Activated naive CD4-positive, alpha-beta T cell treated with anti-CD3 and anti-CD28 coated beads for 36 hours (primary cell): ENCODE results near the gene MLLT3. TPM values are rescaled to one million over a fixed set of nuclear protein-coding genes. Genes with fewer than 3 reads are reported as not detected.
A peak's percentile ranks its signal among the peaks of the same experiment; 100 is the strongest.

Experiments
- CTCF ChIA-PET: fragments of 350-600 bp; sonication (Branson Sonifier 250); formaldehyde crosslinking; loops from one replicate; lab custom pipeline; 2021; ENCODE audit warnings: antibody characterized with exemption; lab: Charles Lee
- DNase-seq: peaks from one replicate; pipeline ENCODE4 v3.0.0-alpha.2; 2020
- H3K27ac Mint-ChIP-seq: one replicate; pipeline ENCODE4 v1.8.0; 2021; ENCODE audit warnings: mild to moderate bottlenecking, mixed read lengths
- H3K27me3 Mint-ChIP-seq: one replicate; pipeline ENCODE4 v1.8.0; 2021; ENCODE audit warnings: low read depth, mixed read lengths
- H3K36me3 Mint-ChIP-seq: one replicate; pipeline ENCODE4 v1.8.0; 2021; ENCODE audit warnings: low read depth, mixed read lengths
- H3K4me1 Mint-ChIP-seq: one replicate; pipeline ENCODE4 v1.8.0; 2021; ENCODE audit warnings: low read depth, mixed read lengths
- H3K4me3 Mint-ChIP-seq: one replicate; pipeline ENCODE4 v1.8.0; 2021; ENCODE audit warnings: mild to moderate bottlenecking, moderate library complexity, mixed read lengths
- H3K9me3 Mint-ChIP-seq: one replicate; pipeline ENCODE4 v1.8.0; 2021; ENCODE audit warnings: mixed read lengths
- intact Hi-C: fragments of 100-400 bp; cut with micrococcal nuclease; formaldehyde crosslinking; loops from one replicate; pipeline ENCODE4 v1.15.1; 2023
- total RNA-seq, 2 experiments: library from RNA; stranded (reverse); gene quantifications; one replicate each; pipeline ENCODE4 v1.2.3, GENCODE V29; 2021

MLLT3 gene
- total RNA-seq, 2 experiments from 2014 or later, result 44.3 to 51.4 TPM

DNA sequence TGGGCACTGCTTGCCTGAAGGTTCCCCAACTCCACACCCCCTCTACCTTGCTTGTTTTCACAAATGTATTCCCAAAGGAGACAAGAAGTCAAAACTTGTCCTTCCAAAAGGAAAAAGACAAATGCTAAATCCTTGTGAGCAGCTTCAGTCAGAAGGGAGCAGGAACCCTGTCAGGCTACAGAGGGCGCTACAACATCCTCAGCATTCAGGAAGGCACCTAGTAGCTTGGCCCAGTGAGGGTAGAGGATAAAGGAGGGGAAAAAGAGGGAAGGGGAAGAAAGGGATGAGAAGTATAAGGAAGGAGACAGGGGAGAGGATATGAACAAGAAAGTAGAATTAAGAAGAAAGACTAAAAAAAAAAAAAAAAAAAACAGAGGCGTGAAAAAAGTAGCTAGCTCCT, 97.5 kb downstream of the MLLT3 start:
- Mint-ChIP-seq H3K9me3 (no peaks in the 10 kb centered on the region), H3K36me3 (peaks cover 1% of the 10 kb centered on the region), H3K4me3 (no peak overlapping the region), H3K4me1 (peaks cover 81% of the 10 kb centered on the region), H3K27me3 (no peaks in the 10 kb centered on the region), H3K27ac (no peak overlapping the region)
- intact Hi-C loops, result loop anchor here (2.0 kb wide), 1 partner anchor 416 kb away; no protein-coding TSS in a partner anchor
- CTCF ChIA-PET, result interaction anchor here (0.5 to 1.9 kb wide), 9 partner anchors 9 to 302 kb away, joined by 3 to 11 read pairs (median 3); no protein-coding TSS in a partner anchor
- peak; percentile 64 for DNase-seq

GRCh38 chr9:20518737-20519136, 103.6 kb downstream of the MLLT3 start:
- Mint-ChIP-seq H3K36me3 (peaks cover 1% of the 10 kb centered on the region), H3K27me3 (no peaks in the 10 kb centered on the region), H3K27ac (no peak overlapping the region), H3K4me1 (peaks cover 67% of the 10 kb centered on the region), H3K9me3 (no peaks in the 10 kb centered on the region), H3K4me3 (no peak overlapping the region)
- intact Hi-C loops, result no loop called here
- CTCF ChIA-PET, result no interaction called here
- no peak for DNase-seq

GRCh38 chr9:20513126-20513913, 109.0 kb downstream of the MLLT3 start:
- H3K4me3 Mint-ChIP-seq, result no peak overlapping the region
- no peak overlapping the region for H3K27ac Mint-ChIP-seq
- CTCF ChIA-PET, result no interaction called here
- no peak for DNase-seq
- peaks cover 2% of the 10 kb centered on the region for H3K36me3 Mint-ChIP-seq
- H3K9me3 Mint-ChIP-seq, result peaks cover 1% of the 10 kb centered on the region
- no peaks in the 10 kb centered on the region for H3K27me3 Mint-ChIP-seq
- intact Hi-C loops, result no loop called here
- H3K4me1 Mint-ChIP-seq, result peaks cover 68% of the 10 kb centered on the region

DNA sequence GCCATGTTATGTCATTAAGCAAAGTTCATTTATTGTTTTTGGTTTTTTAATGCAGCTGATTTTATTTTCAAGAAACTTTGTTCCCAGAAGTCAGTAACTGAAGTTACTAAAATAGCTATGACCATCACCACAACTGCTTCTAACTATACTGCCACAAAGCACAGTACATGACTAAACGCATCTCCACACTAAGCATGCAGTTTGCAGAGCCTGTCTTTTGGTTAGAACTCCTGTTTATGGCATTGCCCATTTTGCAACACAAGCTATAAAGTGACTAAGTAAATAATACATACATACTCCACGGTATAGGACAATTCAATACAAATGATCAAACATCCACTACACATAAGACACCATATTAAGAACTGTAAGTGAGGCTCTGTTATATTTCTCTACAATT, 109.7 kb downstream of the MLLT3 start:
- peaks cover 1% of the 10 kb centered on the region for H3K9me3 Mint-ChIP-seq
- H3K36me3 Mint-ChIP-seq, result peaks cover 2% of the 10 kb centered on the region
- no peak overlapping the region for H3K4me3 Mint-ChIP-seq
- H3K4me1 Mint-ChIP-seq, result peaks cover 72% of the 10 kb centered on the region
- H3K27ac Mint-ChIP-seq, result no peak overlapping the region
- CTCF ChIA-PET, result interaction anchor here (1.2 kb wide), 1 partner anchor 12 kb away, joined by 3 read pairs; no protein-coding TSS in a partner anchor
- no peak for DNase-seq
- intact Hi-C loops, result no loop called here
- no peaks in the 10 kb centered on the region for H3K27me3 Mint-ChIP-seq

DNA sequence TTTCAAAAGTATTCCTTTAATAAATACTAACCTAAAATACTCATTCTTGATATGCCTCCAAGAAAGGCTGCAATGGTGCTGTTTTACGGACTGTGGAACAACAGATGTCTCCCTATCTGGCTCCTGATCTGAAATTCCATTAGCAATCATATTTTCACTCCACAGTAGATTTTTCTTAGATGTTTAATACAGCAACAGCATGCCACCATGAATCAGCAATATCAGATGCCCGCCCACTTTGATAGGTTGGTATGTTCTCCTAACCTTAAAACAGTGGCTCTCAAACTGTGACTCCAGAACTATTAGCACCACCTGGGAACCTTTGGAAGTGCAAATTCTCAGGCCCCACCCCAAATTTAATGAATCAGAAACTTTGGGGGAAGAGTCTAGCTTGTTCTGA, 110.2 kb downstream of the MLLT3 start:
- H3K36me3 Mint-ChIP-seq, result peaks cover 2% of the 10 kb centered on the region
- H3K4me1 Mint-ChIP-seq, result peaks cover 75% of the 10 kb centered on the region
- intact Hi-C loops, result no loop called here
- no peaks in the 10 kb centered on the region for H3K27me3 Mint-ChIP-seq
- peaks cover 1% of the 10 kb centered on the region for H3K9me3 Mint-ChIP-seq
- no peak overlapping the region for H3K27ac Mint-ChIP-seq
- DNase-seq, result no peak
- CTCF ChIA-PET, result interaction anchor here (0.6 to 1.2 kb wide), 2 partner anchors 11 to 12 kb away, joined by 3 read pairs; no protein-coding TSS in a partner anchor
- no peak overlapping the region for H3K4me3 Mint-ChIP-seq

GRCh38 chr9:20511686-20512085, 110.6 kb downstream of the MLLT3 start:
- peaks cover 78% of the 10 kb centered on the region for H3K4me1 Mint-ChIP-seq
- peaks cover 1% of the 10 kb centered on the region for H3K9me3 Mint-ChIP-seq
- no peak overlapping the region for H3K4me3 Mint-ChIP-seq
- no peak for DNase-seq
- no peaks in the 10 kb centered on the region for H3K27me3 Mint-ChIP-seq
- no peak overlapping the region for H3K27ac Mint-ChIP-seq
- intact Hi-C loops, result no loop called here
- CTCF ChIA-PET, result interaction anchor here (0.6 to 1.2 kb wide), 2 partner anchors 12 to 13 kb away, joined by 3 read pairs; no protein-coding TSS in a partner anchor
- peaks cover 2% of the 10 kb centered on the region for H3K36me3 Mint-ChIP-seq

- no peak overlapping the region for H3K4me3 Mint-ChIP-seq
- no peak overlapping the region for H3K27ac Mint-ChIP-seq
- peaks cover 2% of the 10 kb centered on the region for H3K36me3 Mint-ChIP-seq
- intact Hi-C loops, result loop anchor here (2.0 to 10.0 kb wide), 5 partner anchors 43 to 525 kb away; partner anchors contain the start of genes HACD4 and MLLT3
- H3K27me3 Mint-ChIP-seq, result no peaks in the 10 kb centered on the region
- H3K9me3 Mint-ChIP-seq, result peaks cover 1% of the 10 kb centered on the region
- CTCF ChIA-PET, result no interaction called here
- H3K4me1 Mint-ChIP-seq, result peaks cover 81% of the 10 kb centered on the region
- DNase-seq, result no peak
Observed at GRCh38 chr9:20509466-20509865, 112.8 kb downstream of the MLLT3 start.

DNA sequence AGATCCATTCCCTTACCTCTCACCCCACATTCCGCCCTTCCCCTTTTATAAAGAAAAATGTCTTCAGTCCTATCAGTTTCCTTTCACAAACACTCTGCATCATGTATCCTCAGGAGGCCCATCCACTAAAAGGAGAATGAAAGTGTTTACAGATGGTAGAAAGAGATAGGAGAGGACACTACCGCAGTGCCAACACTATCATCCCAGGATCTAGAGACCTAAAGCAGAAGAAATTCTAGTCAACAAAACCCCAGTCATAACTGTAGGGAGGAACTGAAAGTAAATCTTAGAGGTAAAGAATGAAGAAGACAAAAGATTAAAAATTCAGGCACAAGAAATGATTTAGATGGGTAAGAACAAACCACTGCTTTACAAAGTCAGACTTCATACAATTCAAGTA, 114.1 kb downstream of the MLLT3 start:
- Mint-ChIP-seq H3K36me3 (peaks cover 2% of the 10 kb centered on the region), H3K4me3 (peak overlapping the region; percentile 40), H3K27me3 (no peaks in the 10 kb centered on the region), H3K27ac (peak overlapping the region; percentile 13), H3K4me1 (peaks cover 80% of the 10 kb centered on the region), H3K9me3 (peaks cover 1% of the 10 kb centered on the region)
- CTCF ChIA-PET, result no interaction called here
- intact Hi-C loops, result loop anchor here (1.0 to 10.0 kb wide), 6 partner anchors 8 to 527 kb away; partner anchors contain the start of genes HACD4 and MLLT3
- DNase-seq, result no peak

GRCh38 chr9:20507431-20507830, 114.9 kb downstream of the MLLT3 start:
- Mint-ChIP-seq H3K4me1 (peaks cover 78% of the 10 kb centered on the region), H3K9me3 (peaks cover 1% of the 10 kb centered on the region), H3K27ac (no peak overlapping the region), H3K4me3 (no peak overlapping the region), H3K27me3 (no peaks in the 10 kb centered on the region), H3K36me3 (peaks cover 2% of the 10 kb centered on the region)
- DNase-seq, result no peak
- CTCF ChIA-PET, result no interaction called here
- intact Hi-C loops, result loop anchor here (5.0 to 10.0 kb wide), 2 partner anchors 115 to 527 kb away; partner anchors contain the start of genes HACD4 and MLLT3

DNA sequence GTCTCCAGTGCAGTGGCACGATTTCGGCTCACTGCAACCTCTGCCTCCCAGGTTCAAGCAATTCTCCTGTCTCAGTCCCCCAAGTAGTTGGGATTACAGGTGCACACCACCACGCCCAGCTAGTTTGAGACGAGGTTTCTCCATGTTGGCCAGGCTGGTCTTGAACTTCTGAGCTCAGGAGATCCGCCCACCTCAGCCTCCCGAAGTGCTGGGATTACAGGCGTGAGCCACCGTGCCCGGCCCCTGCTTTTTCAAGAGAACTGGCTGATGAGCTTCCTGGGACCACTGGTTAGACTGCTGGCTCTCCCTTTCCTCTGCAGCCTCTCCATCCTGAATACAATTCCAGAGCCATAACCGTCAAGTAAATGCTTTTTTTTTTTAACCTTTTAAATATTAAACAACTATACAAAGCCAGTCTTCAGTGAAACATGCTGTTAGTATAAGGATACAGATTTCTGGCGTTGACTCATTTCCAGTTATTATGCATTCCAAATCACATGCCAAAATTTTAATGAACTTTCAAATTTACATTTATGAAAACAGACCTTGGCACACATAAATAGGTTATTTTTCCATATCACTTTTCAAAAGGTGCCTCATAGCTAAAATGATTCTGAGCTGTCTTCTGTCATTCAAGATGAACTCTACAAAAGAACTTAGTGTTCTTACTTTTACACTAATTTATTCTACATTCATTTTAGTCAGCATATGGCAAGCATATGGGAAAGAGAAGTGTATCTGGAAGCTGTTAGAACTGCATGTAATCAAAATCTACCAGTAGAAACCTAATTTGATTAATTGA, 116.0 kb downstream of the MLLT3 start:
- DNase-seq, result no peak
- Mint-ChIP-seq H3K36me3 (peaks cover 2% of the 10 kb centered on the region), H3K4me1 (peaks cover 68% of the 10 kb centered on the region), H3K4me3 (no peak overlapping the region), H3K27me3 (no peaks in the 10 kb centered on the region), H3K9me3 (peaks cover 1% of the 10 kb centered on the region), H3K27ac (peak overlapping the region; percentile 23)
- CTCF ChIA-PET, result interaction anchor here (1.0 kb wide), 1 partner anchor 16 kb away, joined by 4 read pairs; no protein-coding TSS in a partner anchor
- intact Hi-C loops, result loop anchor here (5.0 to 10.0 kb wide), 2 partner anchors 116 to 529 kb away; partner anchors contain the start of genes HACD4 and MLLT3

DNA sequence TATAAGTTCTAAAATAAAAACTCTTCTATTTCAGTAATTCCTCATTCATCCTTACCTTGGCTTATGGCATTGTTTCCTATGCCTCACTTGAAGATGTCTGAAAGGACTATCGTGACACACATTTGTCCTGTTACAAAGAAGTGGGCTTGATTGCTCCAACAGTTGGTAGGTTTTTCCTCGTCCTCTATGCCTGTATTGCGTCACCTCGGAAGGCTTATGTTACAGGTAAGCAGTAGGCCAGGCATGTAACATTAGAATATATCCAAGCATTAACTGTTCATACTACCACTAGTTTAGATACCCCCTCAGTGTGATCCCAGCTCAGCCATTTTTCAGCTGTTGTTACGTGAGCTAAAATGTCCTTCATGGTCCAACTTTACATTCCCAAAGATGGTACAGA, 116.7 kb downstream of the MLLT3 start:
- no peak for DNase-seq
- peaks cover 74% of the 10 kb centered on the region for H3K4me1 Mint-ChIP-seq
- H3K36me3 Mint-ChIP-seq, result peaks cover 2% of the 10 kb centered on the region
- H3K27me3 Mint-ChIP-seq, result no peaks in the 10 kb centered on the region
- intact Hi-C loops, result loop anchor here (1.0 to 10.0 kb wide), 4 partner anchors 25 to 529 kb away; partner anchors contain the start of genes FOCAD, HACD4 and MLLT3
- H3K27ac Mint-ChIP-seq, result no peak overlapping the region
- peaks cover 1% of the 10 kb centered on the region for H3K9me3 Mint-ChIP-seq
- H3K4me3 Mint-ChIP-seq, result no peak overlapping the region
- CTCF ChIA-PET, result no interaction called here

DNA sequence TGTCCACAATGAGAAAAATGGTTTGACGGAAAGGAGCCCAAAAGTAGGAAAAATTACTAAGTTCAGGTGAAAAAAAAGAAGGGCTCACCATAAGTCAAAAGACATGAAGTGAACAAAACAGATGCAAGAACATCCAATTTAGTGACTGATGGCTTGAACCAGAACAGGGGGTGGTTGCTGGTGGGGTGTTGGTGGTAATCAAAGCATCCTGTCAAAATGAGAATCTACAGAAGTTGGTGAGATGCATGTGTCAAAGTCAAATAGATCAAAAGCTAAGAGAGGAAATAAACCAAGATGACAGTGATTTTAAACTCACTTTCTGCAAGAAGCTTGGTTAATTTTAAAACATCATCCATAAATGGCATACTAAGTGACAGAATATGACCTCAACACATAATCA, 117.4 kb downstream of the MLLT3 start:
- intact Hi-C loops, result loop anchor here (1.0 to 10.0 kb wide), 4 partner anchors 25 to 530 kb away; partner anchors contain the start of genes FOCAD, HACD4 and MLLT3
- CTCF ChIA-PET, result no interaction called here
- H3K4me3 Mint-ChIP-seq, result no peak overlapping the region
- no peaks in the 10 kb centered on the region for H3K36me3 Mint-ChIP-seq
- DNase-seq, result peak; percentile 59
- H3K4me1 Mint-ChIP-seq, result peaks cover 78% of the 10 kb centered on the region
- peaks cover under 1% of the 10 kb centered on the region for H3K9me3 Mint-ChIP-seq
- H3K27ac Mint-ChIP-seq, result peak overlapping the region; percentile 37
- no peaks in the 10 kb centered on the region for H3K27me3 Mint-ChIP-seq
